Neuronal stem cell (in vitro differentiated cells): Measurements from ENCODE around the gene CSNK1G2.
"Not testable (repeated sequence)": the region's sequence is repeated elsewhere in the genome, so short reads cannot be mapped to it uniquely, and the experiment has no call there.

Experiments used
- DNase-seq: peaks from one replicate; pipeline ENCODE4 v3.0.0-alpha.2; 2013; ENCODE audit warnings: low spot score
- H2AFZ ChIP-seq: one replicate; pipeline ENCODE4 v1.6.1; 2013; ENCODE audit warnings: mild to moderate bottlenecking, low read length, inconsistent platforms
- H2AK5ac ChIP-seq: 2 replicates; pipeline ENCODE4 v1.6.1; 2013; ENCODE audit warnings: low read depth, mild to moderate bottlenecking, inconsistent platforms, low read length, moderate library complexity, mixed read lengths
- H2BK120ac ChIP-seq: 2 replicates; pipeline ENCODE4 v1.6.1; 2013; ENCODE audit warnings: low read depth, mild to moderate bottlenecking, inconsistent platforms, low read length, moderate library complexity, mixed read lengths
- H2BK12ac ChIP-seq: one replicate; pipeline ENCODE4 v1.6.1; 2013; ENCODE audit warnings: low read length, inconsistent platforms
- H2BK15ac ChIP-seq: 2 replicates; pipeline ENCODE4 v1.6.1; 2013; ENCODE audit warnings: mild to moderate bottlenecking, low read length, inconsistent platforms, mixed read lengths
- H2BK5ac ChIP-seq: one replicate; pipeline ENCODE4 v1.6.1; 2013; ENCODE audit warnings: inconsistent platforms, mild to moderate bottlenecking, low read length, moderate library complexity
- H3K14ac ChIP-seq: one replicate; pipeline ENCODE4 v1.6.1; 2013; ENCODE audit warnings: low read length, inconsistent platforms
- H3K18ac ChIP-seq: 2 replicates; pipeline ENCODE4 v1.6.1; 2013; ENCODE audit warnings: low read length, inconsistent platforms
- H3K23ac ChIP-seq: 2 replicates; pipeline ENCODE4 v1.6.1; 2013; ENCODE audit warnings: low read depth, mild to moderate bottlenecking, mixed read lengths, low read length, inconsistent platforms; ENCODE audit not compliant: poor library complexity
- H3K27ac ChIP-seq: replicated peaks from 3 replicates; pipeline ENCODE4 v1.5.1; 2013; ENCODE audit warnings: low read length, inconsistent platforms
- H3K27me3 ChIP-seq, 3 experiments: 2 replicates each; pipeline ENCODE4 v1.6.1; 2013; ENCODE audit warnings: low read length in 3 of 3, mild to moderate bottlenecking in 2 of 3, inconsistent platforms in 1 of 3, low read depth in 1 of 3, mixed read lengths in 1 of 3, moderate library complexity in 1 of 3; ENCODE audit not compliant: control insufficient read depth in 3 of 3, insufficient read depth in 3 of 3
- H3K36me3 ChIP-seq, 2 donors: replicated peaks in 1 of 2; 2 replicates each; pipeline ENCODE4 v1.6.1; 2013; ENCODE audit warnings: low read length in 2 of 2; ENCODE audit not compliant: control insufficient read depth in 2 of 2, insufficient read depth in 2 of 2
- H3K4ac ChIP-seq: 2 replicates; pipeline ENCODE4 v1.6.1; 2013; ENCODE audit warnings: inconsistent platforms, mild to moderate bottlenecking, low read length, moderate library complexity
- H3K4me1 ChIP-seq, 2 donors: 1 replicate in 1 of 2; 2 replicates in 1 of 2; pipeline ENCODE4 v1.6.1; 2013; ENCODE audit warnings: low read length in 2 of 2, low read depth in 1 of 2; ENCODE audit not compliant: control insufficient read depth in 2 of 2, insufficient read depth in 1 of 2
- H3K4me2 ChIP-seq: one replicate; pipeline ENCODE4 v1.6.1; 2013; ENCODE audit warnings: mild to moderate bottlenecking, low read length, inconsistent platforms; ENCODE audit not compliant: insufficient read depth, poor library complexity, severe bottlenecking
- H3K4me3 ChIP-seq, 2 donors: 2 replicates each; pipeline ENCODE4 v1.5.1; 2013; ENCODE audit warnings: low read length in 2 of 2, mild to moderate bottlenecking in 2 of 2, inconsistent platforms in 1 of 2, moderate library complexity in 1 of 2
- H3K79me1 ChIP-seq: one replicate; pipeline ENCODE4 v1.6.1; 2013; ENCODE audit warnings: low read depth, mild to moderate bottlenecking, inconsistent platforms, low read length, moderate library complexity
- H3K9ac ChIP-seq: one replicate; pipeline ENCODE4 v1.6.1; 2013; ENCODE audit warnings: mild to moderate bottlenecking, low read depth, low read length, inconsistent platforms; ENCODE audit not compliant: poor library complexity
- H3K9me3 ChIP-seq, 2 donors: replicated peaks in 1 of 2; 2 replicates each; pipeline versions ENCODE3 to v1.6.1; 2013; ENCODE audit warnings: low read length in 2 of 2, mild to moderate bottlenecking in 2 of 2, inconsistent platforms in 1 of 2, low read depth in 1 of 2, mixed read lengths in 1 of 2, moderate library complexity in 1 of 2; ENCODE audit not compliant: control insufficient read depth in 2 of 2, insufficient read depth in 1 of 2
- H4K8ac ChIP-seq: one replicate; pipeline ENCODE4 v1.6.1; 2013; ENCODE audit warnings: low read depth, mild to moderate bottlenecking, inconsistent platforms, low read length, moderate library complexity
- H4K91ac ChIP-seq: one replicate; pipeline ENCODE4 v1.6.1; 2013; ENCODE audit warnings: low read length, low read depth, mild to moderate bottlenecking, inconsistent platforms; ENCODE audit not compliant: poor library complexity
- WGBS, 2 donors: extraction: QIAGEN DNeasy Blood & Tissue Kit; methylation state at CpG; one replicate each; pipeline ENCODE4 v1.1.7; 2013; ENCODE audit warnings: missing lambda C conversion rate in 2 of 2, mixed read lengths in 1 of 2; ENCODE audit not compliant: insufficient read length in 2 of 2, insufficient replicate concordance in 1 of 2; ENCODE audit errors: extremely low coverage in 2 of 2; 5-methylcytosine and 5-hydroxymethylcytosine counted together

The CSNK1G2 gene

DNA sequence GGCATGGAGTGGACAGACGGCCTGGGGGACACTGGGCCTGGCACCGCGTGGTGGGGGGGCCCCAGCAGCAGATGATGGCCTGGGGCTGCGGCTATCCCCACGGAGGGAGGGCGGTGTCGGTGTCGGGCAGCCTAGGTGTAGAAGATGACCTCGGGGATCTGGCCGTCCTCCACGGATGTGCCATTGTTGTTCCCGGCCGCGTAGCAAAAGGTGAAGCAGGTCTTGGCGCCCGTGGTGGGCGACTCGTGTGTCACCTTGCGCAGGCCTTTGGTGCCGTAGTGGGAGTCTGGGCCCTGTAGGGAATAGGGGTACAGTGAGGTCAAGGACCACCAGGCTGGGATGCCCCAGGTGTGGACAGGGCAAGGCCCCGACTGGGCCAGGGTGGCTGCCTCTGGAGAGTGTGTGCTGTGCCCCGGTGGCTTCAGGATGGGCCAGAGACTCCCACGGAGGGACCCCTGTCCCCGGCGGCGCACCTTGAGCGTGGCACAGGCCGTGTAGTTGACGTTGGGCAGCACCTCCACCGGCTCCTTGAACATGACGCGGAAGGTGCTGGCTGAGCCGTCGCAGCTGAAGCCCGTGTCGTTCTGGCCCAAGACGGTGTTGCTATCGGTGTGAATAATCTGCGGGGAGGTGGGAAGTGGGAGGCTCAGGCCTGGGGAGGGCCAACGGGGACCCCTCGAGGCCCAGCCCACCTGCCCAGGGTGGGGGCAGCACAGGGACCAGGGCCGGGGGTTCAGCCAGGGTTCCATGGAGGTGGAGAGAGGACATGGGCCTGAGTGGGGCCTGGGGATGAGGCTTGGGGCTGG, 45.6 kb downstream of the CSNK1G2 start:
- Histone ChIP-seq H3K23ac (peak overlapping the region; percentile 65), H3K4ac (no peak overlapping the region), H2AK5ac (peak overlapping the region; percentile 37), H2BK15ac (no peak overlapping the region), H3K9me3 (peaks cover 0 to 2% of the 10 kb centered on the region in 2 donors), H2BK12ac (no peak overlapping the region), H3K18ac (peak overlapping the region; percentile 71), H2AFZ (no peak overlapping the region), H3K36me3 (peaks cover 62 to 91% of the 10 kb centered on the region in 2 donors), H3K79me1 (peaks cover 3% of the 10 kb centered on the region), H3K9ac (peak overlapping the region; percentile 77), H4K91ac (no peak overlapping the region), H2BK120ac (no peak overlapping the region), H2BK5ac (no peak overlapping the region), H4K8ac (peak overlapping the region; percentile 65), H3K4me1 (no peaks in the 10 kb centered on the region), H3K4me3 (no peak overlapping the region), H3K14ac (no peak overlapping the region), H3K27me3 (no peaks in the 10 kb centered on the region), H3K27ac (no peak overlapping the region), H3K4me2 (no peak overlapping the region)
- WGBS, 2 donors: no CpG with 5 or more reads among the region's 42 CpGs
- no peak for DNase-seq

GRCh38 chr19:1987197-1988187, 46.5 kb downstream of the CSNK1G2 start:
- Histone ChIP-seq H3K14ac (peak overlapping the region; percentile 25), H3K27ac (no peak overlapping the region), H2AFZ (no peak overlapping the region), H3K18ac (peak overlapping the region; percentile 57), H2BK15ac (no peak overlapping the region), H3K9me3 (peaks cover 0 to 2% of the 10 kb centered on the region in 2 donors), H3K23ac (peak overlapping the region; percentile 65), H3K4me1 (no peaks in the 10 kb centered on the region), H4K8ac (peak overlapping the region; percentile 65), H4K91ac (no peak overlapping the region), H3K36me3 (peaks cover 59 to 90% of the 10 kb centered on the region in 2 donors), H2BK120ac (no peak overlapping the region), H2AK5ac (peak overlapping the region; percentile 46), H3K9ac (no peak overlapping the region), H2BK5ac (no peak overlapping the region), H3K4me2 (no peak overlapping the region), H3K79me1 (peaks cover 3% of the 10 kb centered on the region), H3K4ac (no peak overlapping the region), H3K27me3 (no peaks in the 10 kb centered on the region), H3K4me3 (no peak overlapping the region), H2BK12ac (no peak overlapping the region)
- no peak for DNase-seq
- no CpG with 5 or more reads among the region's 42 CpGs for WGBS, 2 donors

DNA sequence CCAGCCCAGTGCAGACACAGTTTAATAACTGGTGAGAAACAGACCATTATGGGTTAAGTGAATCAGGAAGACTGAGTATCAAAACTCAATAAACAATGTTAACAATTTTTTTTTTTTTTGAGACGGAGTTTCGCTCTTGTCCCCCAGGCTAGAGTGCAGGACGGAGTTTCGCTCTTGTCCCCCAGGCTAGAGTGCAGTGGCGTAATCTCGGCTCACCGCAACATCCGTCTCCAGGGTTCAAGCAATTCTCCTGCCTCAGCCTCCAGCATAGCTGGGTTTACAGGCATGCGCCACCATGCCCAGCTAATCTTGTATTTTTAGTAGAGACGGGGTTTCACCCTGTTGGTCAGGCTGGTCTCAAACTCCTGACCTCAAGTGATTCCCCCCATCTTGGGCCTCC, 47.5 kb downstream of the CSNK1G2 start:
- H2AFZ ChIP-seq, H3K18ac ChIP-seq, H3K4ac ChIP-seq, H3K4me1 ChIP-seq, H3K4me3 ChIP-seq, H3K27me3 ChIP-seq, H3K14ac ChIP-seq, H3K79me1 ChIP-seq, H4K8ac ChIP-seq, H3K23ac ChIP-seq, H3K9ac ChIP-seq, H3K27ac ChIP-seq, H2AK5ac ChIP-seq, H2BK15ac ChIP-seq, H3K9me3 ChIP-seq, H2BK120ac ChIP-seq, H2BK5ac ChIP-seq, H4K91ac ChIP-seq, DNase-seq, H2BK12ac ChIP-seq, H3K4me2 ChIP-seq: not testable (repeated sequence)
- WGBS, 2 donors: no CpG with 5 or more reads among the region's 10 CpGs
- H3K36me3 ChIP-seq: peaks cover 61 to 92% of the 10 kb centered on the region in 2 donors
